Bronchial epithelial cell (primary cell): ENCODE measurements around the gene SRRT. TPM values are rescaled to one million over a fixed set of nuclear protein-coding genes. Genes with fewer than 3 reads are reported as not detected.

Experiments used
- DNase-seq: peaks from one replicate; pipeline ENCODE4 v3.0.0-alpha.2; 2010; ENCODE audit warnings: low read depth
- FAIRE-seq: peaks from 2 replicates; lab custom pipeline; 2011; peaks lifted over from hg19 to GRCh38; lab: Jason Lieb, UNC
- H3K27me3 ChIP-seq: 2 replicates; pipeline ENCODE4 v1.5.1; 2011; ENCODE audit warnings: low read length; ENCODE audit not compliant: control insufficient read depth, insufficient read depth
- H3K36me3 ChIP-seq: 2 replicates; pipeline ENCODE4 v1.5.1; 2011; ENCODE audit warnings: low read length; ENCODE audit not compliant: control insufficient read depth, insufficient read depth
- H3K4me3 ChIP-seq: 2 replicates; pipeline ENCODE4 v1.5.1; 2011; ENCODE audit warnings: mild to moderate bottlenecking, low read depth, low read length, control low read depth
- total RNA-seq: library from RNA; depleted of rRNA; stranded (reverse); fragments of >200 nt; gene quantifications from 2 replicates; pipeline ENCODE4 v1.2.1, GENCODE V29; 2014
- TF ChIP-seq, protein P1 (sequence below): IDR thresholded peaks from 2 replicates; pipeline ENCODE4 v1.5.1; 2011; ENCODE audit warnings: mild to moderate bottlenecking, moderate library complexity, low read length, control low read depth, inconsistent platforms; ENCODE audit not compliant: insufficient read depth, severe bottlenecking

SRRT gene
- total RNA-seq, 1 donor from 2014 or later: 26.9 TPM

DNA sequence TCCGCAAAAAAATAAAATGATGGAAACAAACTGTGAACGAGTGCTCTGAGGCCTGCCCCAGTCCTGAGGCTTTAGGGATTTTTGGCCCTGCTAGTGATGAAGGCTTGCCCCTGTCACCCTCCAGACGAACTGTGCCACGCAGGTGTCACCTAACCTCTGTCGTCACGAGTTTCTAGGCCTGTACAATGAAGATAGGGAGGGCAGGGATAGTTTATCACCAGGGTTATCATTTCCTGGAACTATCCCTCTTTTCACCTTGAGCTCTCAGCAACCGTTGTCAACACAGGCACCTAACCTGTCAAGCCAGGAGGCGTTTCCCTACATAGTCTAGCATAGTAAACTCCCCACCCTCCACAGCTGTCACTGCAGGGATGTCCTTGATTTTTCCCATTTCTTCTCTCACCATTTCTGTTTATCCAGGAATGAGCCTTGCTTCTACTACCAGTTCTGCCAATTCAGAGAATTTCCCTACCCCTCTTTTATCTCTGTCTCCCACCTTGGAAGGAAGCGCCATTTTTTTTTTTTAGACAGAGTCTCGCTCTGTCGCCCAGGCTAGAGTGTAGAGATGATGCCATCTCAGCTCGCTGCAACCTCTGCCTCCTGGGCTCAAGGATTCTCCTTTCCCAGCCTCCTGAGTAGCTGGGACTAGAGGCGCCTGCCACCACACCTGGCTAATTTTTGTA, 23.0 kb downstream of the SRRT start:
- H3K4me3 ChIP-seq: no peak overlapping the region
- DNase-seq (no peak), FAIRE-seq (no peak)
- TF ChIP-seq, protein P1, sequence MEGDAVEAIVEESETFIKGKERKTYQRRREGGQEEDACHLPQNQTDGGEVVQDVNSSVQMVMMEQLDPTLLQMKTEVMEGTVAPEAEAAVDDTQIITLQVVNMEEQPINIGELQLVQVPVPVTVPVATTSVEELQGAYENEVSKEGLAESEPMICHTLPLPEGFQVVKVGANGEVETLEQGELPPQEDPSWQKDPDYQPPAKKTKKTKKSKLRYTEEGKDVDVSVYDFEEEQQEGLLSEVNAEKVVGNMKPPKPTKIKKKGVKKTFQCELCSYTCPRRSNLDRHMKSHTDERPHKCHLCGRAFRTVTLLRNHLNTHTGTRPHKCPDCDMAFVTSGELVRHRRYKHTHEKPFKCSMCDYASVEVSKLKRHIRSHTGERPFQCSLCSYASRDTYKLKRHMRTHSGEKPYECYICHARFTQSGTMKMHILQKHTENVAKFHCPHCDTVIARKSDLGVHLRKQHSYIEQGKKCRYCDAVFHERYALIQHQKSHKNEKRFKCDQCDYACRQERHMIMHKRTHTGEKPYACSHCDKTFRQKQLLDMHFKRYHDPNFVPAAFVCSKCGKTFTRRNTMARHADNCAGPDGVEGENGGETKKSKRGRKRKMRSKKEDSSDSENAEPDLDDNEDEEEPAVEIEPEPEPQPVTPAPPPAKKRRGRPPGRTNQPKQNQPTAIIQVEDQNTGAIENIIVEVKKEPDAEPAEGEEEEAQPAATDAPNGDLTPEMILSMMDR: no peak
- H3K36me3 ChIP-seq: no peaks in the 10 kb centered on the region
- peaks cover 11% of the 10 kb centered on the region for H3K27me3 ChIP-seq

DNA sequence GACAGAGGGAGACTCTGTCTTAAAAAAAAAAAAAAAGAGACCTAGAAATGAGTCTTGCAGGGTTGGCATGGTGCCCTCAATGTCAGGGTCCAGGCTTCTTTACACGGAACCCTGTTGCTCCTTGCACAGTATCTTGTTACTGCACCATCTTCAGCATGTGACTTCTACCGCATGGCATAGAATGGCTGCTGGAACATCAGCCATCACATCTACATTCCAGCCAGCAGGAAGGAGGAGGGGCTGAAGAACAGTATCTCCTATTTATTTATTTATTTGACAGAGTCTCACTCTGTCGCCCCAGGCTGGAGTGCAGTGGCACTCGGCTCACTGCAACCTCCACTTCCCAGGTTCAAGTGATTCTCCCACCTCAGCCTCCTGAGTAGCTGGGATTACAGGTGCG, 24.5 kb downstream of the SRRT start:
- no peaks in the 10 kb centered on the region for H3K36me3 ChIP-seq
- peaks cover 11% of the 10 kb centered on the region for H3K27me3 ChIP-seq
- FAIRE-seq (no peak), DNase-seq (no peak)
- TF ChIP-seq, protein P1: no peak
- no peak overlapping the region for H3K4me3 ChIP-seq

DNA sequence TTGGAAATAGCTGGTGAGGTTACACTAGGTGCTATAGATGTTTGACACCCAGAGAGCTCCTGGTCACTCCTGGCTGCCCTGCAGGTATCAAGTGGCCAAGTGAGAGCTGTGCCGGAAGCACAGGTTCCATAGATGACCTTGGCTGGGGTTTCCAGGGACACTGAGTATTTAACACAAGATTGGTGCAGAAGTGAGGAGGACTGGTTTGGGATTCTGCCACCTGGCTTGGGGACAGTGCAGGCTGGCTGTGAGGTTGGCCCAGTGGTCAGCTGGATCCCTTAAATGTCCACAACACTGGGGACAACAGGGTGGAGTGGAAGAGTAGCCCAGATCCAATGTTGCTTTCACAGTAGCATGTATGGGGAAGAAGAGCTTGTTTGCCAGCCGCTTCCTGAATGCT, 26.1 kb downstream of the SRRT start:
- no peak overlapping the region for H3K4me3 ChIP-seq
- no peaks in the 10 kb centered on the region for H3K36me3 ChIP-seq
- DNase-seq (no peak), FAIRE-seq (no peak)
- TF ChIP-seq, protein P1: no peak
- H3K27me3 ChIP-seq: peaks cover 10% of the 10 kb centered on the region

DNA sequence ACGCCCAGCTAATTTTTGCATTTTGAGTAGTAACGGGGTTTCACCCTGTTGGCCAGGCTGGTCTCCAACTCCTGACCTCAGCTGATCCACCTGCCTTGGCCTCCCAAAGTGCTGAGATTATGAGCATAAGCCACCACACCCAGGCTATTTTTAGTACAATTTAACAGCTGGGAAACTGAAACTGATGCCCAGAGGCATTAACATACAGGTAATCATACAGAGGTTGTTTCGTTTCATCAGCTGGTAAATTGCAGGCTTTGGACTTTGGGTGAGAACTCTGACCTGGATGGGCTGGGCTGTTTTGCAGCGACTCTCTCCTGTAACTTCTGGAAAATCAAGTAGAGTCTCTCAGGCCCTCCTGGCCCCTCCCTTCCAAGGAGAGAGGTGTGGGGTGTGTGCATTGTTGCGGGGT, 27.0 kb downstream of the SRRT start:
- Histone ChIP-seq H3K27me3 (peaks cover 4% of the 10 kb centered on the region), H3K36me3 (no peaks in the 10 kb centered on the region), H3K4me3 (no peak overlapping the region)
- TF ChIP-seq, protein P1: no peak
- FAIRE-seq (no peak), DNase-seq (no peak)

DNA sequence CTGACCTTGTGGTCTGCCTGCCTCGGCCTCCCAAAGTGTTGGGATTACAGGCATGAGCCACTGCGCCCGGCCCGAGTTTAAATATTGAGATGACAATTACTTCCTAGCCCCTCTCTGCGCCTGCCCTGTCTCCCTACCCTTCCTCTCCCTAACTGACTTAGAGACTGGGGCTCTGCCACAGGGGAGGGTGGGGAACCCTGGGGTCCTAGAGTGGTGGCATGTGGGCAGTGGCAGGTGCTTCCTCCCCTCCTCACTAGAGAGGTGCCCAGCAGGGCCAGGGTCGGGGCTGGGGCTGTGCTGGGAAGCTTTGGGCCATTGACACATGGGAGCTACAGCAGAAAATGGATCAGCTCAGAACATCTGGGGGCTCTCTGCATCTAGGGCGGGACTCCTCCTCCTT, 27.7 kb downstream of the SRRT start:
- Histone ChIP-seq H3K27me3 (peaks cover 2% of the 10 kb centered on the region), H3K4me3 (no peak overlapping the region)
- no peak for FAIRE-seq

More for the DNA sequence above, 27.7 kb downstream of the SRRT start:
- no peak for DNase-seq
- H3K36me3 ChIP-seq: no peaks in the 10 kb centered on the region
- TF ChIP-seq, protein P1: no peak
